HG03460 (cell line): ENCODE results near the gene IFI27L2.
"Not testable (repeated sequence)": the region's sequence is repeated elsewhere in the genome, so short reads cannot be mapped to it uniquely, and the experiment has no call there.

Source experiments
- ATAC-seq: cut with Tn5 transposase; IDR thresholded peaks from one replicate; pipeline ENCODE4 v1.9.1; 2021; ENCODE audit not compliant: unreplicated experiment

Gene IFI27L2

GRCh38 chr14:94129111-94129757 lies at the start of gene IFI27L2:
IFI27L2 (minus strand) TSS chr14:94129604; CDS start chr14:94129564, 40 bp downstream.
- ATAC-seq, result peak; percentile 98

GRCh38 chr14:94177806-94178205 lies 48.4 kb upstream of the IFI27L2 start:
- no peak for ATAC-seq

- ATAC-seq, result no peak
Observed at GRCh38 chr14:94176808-94177207, 47.4 kb upstream of the IFI27L2 start.

GRCh38 chr14:94175747-94176146 lies 46.3 kb upstream of the IFI27L2 start:
- no peak for ATAC-seq

- no peak for ATAC-seq
Observed at GRCh38 chr14:94175011-94175745, 45.8 kb upstream of the IFI27L2 start.

- no peak for ATAC-seq
Observed at GRCh38 chr14:94174604-94175010, 45.2 kb upstream of the IFI27L2 start.

- peak; percentile 78 for ATAC-seq
Observed at GRCh38 chr14:94173885-94174603, 44.6 kb upstream of the IFI27L2 start, which contains the start of gene PPP4R4. PPP4R4 (plus strand) TSS chr14:94174322; CDS start chr14:94174466, 144 bp downstream.

GRCh38 chr14:94173471-94173884 lies 44.1 kb upstream of the IFI27L2 start:
- no peak for ATAC-seq

- ATAC-seq, result no peak
Observed at GRCh38 chr14:94172545-94172944, 43.1 kb upstream of the IFI27L2 start.

GRCh38 chr14:94171208-94171607 lies 41.8 kb upstream of the IFI27L2 start:
- no peak for ATAC-seq

GRCh38 chr14:94170136-94170535 lies 40.7 kb upstream of the IFI27L2 start:
- ATAC-seq, result no peak

- ATAC-seq, result no peak
Observed at GRCh38 chr14:94165744-94166143, 36.3 kb upstream of the IFI27L2 start.

GRCh38 chr14:94164685-94165431 lies 35.5 kb upstream of the IFI27L2 start:
- no peak for ATAC-seq

- ATAC-seq, result no peak
Observed at GRCh38 chr14:94163796-94164195, 34.4 kb upstream of the IFI27L2 start.

GRCh38 chr14:94162466-94162865 lies 33.1 kb upstream of the IFI27L2 start:
- ATAC-seq, result no peak

- ATAC-seq, result no peak
Observed at GRCh38 chr14:94161981-94162380, 32.6 kb upstream of the IFI27L2 start.

GRCh38 chr14:94161058-94161457 lies 31.7 kb upstream of the IFI27L2 start:
- ATAC-seq, result no peak

GRCh38 chr14:94158239-94158883 lies 29.0 kb upstream of the IFI27L2 start:
- no peak for ATAC-seq

- ATAC-seq, result no peak
Observed at GRCh38 chr14:94157197-94157596, 27.8 kb upstream of the IFI27L2 start.

- not testable (repeated sequence) for ATAC-seq
Observed at GRCh38 chr14:94156143-94156542, 26.7 kb upstream of the IFI27L2 start.
